ENCODE measurements around the gene CCDC85B.
A peak's percentile ranks its signal among the peaks of the same experiment; 100 is the strongest.

Gene CCDC85B

DNA sequence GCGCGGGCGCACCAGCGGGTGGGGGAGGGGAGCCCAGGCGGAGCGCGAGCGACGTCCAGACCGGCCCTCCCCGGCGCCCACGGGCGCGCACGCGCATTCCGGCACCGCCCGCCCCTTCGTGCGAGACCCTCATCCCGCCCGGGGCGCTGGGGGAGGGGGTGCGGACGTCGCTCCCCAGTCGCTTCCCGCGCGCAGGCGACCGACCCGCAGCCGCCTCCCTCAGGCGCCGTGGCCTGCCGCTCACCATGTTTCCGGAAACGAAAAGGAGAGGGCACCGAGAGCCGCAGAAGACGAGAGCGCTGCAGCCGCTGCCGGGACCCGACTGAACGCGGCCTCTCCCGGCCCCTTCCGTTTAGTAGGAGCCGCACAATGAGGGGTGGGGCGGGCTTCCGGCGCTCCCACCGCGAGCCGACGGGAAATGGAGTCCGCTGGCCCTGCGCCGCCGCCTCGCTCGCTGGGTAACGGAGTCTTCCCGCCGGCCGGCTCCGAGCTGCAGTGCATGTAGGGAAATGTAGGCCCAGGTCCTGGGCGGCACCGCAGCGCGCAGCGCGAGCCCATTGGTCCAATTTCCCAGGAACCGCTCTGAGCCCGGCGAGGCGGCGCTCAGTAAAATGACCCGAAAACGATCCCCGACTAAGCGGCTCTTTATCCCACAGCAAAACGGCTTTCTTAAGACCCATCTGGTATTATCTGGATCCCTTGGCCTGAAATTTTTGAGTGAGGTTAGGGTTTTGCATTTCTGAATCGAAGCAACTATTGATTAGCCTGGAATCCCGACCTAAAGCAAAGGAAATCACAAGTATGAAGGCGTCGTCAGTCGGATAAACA is 32.4 kb upstream of the CCDC85B start, which contains the start of gene CFL1:
Gene CFL1 (minus strand): TSS at position 328 of the 828 bp plus-strand sequence. CDS start 81 bp downstream, at position 247.
- peak; percentile 99 for DNase-seq

DNA sequence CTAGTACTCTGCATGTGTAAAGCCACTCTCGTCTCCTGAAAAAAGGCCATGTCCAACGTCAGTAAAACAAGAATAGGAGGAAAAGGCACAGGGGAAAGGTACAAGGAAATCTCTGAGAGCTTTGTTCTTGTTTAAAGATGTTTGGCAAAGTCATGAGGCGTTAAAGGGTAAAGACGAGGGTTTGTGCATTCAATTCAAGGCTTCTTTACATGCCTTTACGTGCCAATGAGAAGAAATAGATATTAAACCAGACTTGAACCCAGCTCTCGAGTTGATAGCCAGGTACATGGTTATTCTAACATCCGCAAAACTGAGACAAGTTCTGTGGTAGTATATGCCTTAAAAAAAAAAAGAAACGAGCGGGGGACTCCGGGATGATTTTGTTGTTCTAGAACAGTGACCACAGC is 31.8 kb upstream of the CCDC85B start:
- DNase-seq, result no peak

GRCh38 chr11:65859095-65859811 is 31.2 kb upstream of the CCDC85B start:
- peak; percentile 99 for DNase-seq

DNA sequence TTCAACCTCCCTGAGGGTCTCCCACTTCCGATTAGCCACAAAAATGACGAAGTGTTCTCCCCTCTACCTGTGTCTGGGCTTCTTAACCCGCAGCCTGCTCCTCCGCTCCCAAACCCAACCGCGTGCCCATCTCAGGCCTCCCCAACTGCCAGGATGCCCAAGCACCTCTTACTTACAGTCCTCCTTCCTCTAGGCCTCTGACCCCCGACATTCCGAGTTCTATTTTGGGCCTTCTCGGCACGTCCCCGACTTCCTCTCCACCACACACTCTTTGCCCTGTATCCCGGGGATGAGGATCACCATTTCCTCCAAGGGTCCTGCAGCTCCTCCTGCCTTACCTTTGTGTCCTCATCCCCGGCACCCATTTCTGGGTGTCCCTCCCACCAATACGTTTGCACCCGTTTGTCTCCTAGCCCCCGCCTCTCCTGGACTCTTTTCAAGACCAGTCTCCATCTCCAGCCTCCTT is 30.6 kb upstream of the CCDC85B start:
- DNase-seq, result no peak

GRCh38 chr11:65860278-65861164 is 30.0 kb upstream of the CCDC85B start, which contains the start of gene MUS81:
TSS of gene MUS81 (plus strand) at chr11:65860433. CDS start at chr11:65860754, 321 bp downstream.
- peak; percentile 98 for DNase-seq

- DNase-seq, result no peak
Observed at GRCh38 chr11:65861165-65861505, 29.3 kb upstream of the CCDC85B start.

DNA sequence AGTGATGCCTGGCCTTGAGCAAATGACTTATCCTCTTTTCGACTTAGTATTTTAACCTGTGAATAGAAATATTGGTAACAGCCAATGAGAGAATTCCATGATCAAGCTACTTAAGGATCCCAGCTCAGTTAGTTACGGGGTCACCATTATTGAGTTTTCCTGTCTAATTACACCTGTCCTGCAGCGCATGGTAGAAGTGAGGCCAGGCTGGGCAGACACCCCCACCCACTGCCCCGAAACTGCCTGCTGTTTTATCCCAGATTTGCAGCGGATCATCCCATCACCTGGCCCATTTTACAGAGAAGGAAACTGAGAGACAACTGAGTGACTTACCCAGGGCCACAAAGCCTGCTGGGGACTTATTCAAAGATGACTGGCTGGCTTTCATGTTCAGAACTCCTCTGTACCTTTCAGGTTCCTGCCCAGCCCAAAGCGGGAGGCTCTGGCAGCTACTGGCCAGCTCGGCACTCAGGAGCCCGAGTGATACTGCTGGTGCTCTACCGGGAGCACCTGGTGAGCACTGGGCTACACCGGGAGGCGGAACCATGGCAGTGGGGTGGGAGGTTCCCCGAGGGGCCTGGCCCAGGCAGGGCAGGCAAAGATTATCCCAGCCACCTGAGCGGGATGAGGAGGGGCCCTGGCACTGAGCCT is 28.8 kb upstream of the CCDC85B start:
- DNase-seq, result no peak

DNA sequence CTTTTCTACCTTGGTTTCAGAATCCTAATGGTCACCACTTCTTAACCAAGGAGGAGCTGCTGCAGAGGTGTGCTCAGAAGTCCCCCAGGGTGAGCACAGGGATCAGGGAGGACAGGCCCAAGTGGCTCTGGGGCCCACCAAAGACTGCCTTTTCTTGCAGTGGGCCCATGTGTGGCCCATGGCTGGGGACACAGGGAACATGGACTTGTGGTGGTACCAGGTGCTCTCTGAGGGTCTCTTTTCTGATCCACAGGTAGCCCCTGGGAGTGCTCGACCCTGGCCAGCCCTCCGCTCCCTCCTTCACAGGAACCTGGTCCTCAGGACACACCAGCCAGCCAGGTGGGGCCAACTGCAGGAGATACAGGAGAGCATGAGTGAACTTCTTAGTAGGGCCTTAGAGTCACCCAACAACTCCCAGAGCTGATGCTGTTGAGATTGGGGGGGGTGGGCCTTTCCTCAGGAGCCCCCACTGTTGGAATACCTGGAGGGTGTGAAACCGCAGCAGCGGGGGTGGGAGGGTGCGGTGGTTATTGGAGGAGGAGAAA is 28.2 kb upstream of the CCDC85B start:
- DNase-seq, result no peak

DNA sequence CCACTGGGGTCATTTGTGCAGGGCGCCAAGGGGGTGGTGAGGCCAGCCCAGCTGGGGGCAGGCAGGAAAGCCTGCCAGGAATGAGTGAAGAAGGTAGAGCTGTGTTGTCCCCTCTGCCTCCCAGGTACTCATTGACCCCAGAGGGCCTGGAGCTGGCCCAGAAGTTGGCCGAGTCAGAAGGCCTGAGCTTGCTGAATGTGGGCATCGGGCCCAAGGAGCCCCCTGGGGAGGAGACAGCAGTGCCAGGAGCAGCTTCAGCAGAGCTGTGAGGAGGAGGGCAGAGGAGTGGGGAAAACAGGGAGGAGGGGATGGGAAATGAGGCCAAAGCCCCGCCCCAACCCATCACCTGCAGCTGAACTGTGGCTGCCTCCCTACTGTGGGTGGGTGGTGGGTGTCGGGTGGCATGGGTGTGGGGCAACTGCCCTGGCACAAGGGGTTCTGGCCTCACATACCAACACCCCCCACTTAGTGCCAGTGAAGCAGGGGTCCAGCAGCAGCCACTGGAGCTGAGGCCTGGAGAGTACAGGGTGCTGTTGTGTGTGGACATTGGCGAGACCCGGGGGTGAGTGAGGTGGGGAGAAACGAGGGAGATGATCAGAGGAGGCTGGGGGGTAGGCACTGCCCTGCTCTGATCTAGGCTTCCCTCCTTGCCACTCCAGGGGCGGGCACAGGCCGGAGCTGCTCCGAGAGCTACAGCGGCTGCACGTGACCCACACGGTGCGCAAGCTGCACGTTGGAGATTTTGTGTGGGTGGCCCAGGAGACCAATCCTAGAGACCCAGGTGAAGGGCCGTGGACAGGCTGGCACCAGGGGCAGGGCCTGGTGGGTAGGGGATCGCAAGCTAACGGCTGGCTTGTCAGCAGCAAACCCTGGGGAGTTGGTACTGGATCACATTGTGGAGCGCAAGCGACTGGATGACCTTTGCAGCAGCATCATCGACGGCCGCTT is 27.3 kb upstream of the CCDC85B start:
- DNase-seq, result no peak

DNA sequence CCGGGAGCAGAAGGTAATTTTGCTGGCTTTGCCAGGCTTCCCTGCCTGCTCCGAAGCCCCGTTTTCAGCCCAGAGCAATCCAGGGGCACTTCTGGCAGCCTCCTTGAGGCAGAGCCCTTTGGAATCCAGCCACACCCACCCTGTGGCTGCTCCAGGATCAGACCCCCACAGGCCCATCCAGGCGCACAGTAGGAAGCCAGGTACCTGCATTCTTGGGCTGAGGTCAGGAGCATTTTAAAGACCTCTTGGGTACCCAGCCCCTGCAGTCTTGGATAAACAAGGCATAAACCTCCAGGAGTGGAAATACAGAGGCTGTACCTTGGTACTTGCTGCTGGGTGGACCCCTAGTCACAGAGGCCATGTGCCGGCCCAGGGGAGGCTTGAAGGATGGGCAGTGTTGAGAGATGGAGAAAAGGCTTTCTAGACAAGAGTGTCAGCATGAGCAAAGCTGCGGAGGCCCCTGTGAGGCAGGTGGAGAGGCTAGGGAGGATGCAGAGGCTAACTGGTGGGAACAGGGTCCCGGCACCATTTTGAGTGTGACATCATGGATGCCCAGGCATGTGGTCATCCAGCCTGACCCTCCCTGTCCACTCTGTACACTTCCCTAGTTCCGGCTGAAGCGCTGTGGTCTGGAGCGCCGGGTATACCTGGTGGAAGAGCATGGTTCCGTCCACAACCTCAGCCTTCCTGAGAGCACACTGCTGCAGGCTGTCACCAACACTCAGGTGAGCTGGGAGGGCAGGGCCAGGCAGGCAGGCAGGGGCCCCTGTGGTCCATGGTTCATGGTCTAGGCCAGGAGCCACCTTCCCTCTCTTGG is 26.4 kb upstream of the CCDC85B start:
- no peak for DNase-seq

GRCh38 chr11:65864706-65865471 is 25.6 kb upstream of the CCDC85B start:
- no peak for DNase-seq

DNA sequence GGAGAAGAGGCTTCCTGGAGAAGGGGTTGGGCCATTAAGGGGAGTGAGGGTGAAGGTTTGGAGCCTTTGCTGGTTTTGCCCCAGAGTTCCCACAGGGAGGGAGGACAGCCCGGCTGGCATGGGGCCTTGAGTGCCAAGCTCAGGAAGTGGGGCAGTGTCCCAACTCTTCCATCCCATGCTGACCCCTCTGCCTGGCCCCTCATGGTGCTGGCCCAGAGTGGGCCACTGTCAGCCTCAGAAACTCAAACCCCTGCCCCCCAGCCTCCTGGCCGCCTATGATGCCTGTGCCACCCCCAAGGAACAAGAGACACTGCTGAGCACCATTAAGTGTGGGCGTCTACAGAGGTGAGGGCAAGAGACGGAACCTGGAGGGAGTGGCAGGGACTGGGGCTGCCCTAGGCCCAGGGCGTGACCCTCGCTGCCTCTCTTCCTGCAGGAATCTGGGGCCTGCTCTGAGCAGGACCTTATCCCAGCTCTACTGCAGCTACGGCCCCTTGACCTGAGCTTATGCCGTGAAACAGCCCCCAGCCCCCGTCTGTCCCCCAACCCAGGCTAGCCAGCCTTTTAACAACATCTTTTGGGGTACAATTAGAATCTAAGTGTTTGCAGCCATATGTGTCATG is 24.8 kb upstream of the CCDC85B start:
- DNase-seq, result no peak

DNA sequence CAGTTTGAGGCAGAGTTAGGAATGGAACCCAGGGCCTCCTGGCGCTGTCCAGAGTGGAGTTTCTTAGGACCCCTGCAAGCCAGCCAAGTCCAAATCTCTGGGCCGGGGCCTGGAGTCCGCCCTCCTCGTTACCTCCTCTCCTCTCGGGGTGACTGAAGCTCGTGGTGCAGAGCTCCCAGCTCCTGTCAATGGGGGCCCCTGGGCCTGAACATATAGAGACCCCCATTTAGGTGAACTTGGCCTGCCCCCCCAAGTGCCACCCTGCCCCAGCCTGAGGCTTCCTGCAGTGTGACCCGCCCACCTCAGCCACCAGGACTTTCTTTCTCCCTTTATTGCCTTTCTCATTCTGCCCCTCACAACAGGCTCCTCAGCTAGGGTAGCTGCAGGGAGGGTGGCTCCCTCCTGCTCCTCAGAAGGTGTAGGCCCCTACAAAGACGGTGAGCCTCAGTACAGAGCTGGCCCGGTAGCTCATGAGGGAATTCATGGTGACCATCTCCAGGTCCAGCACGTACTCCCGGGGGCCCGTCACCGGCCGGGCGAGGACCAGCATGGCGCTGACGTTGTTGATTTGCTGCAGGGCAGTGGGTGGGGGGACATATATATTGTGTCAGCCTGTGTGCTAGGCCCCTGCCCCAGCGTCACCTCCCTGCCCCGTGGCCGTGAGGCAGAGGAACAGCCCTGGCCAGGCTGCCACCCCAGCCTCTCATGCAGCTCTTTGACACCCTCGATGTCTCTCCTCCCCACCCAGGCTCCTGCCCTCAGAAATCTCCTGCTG is 23.8 kb upstream of the CCDC85B start:
- DNase-seq, result no peak

DNA sequence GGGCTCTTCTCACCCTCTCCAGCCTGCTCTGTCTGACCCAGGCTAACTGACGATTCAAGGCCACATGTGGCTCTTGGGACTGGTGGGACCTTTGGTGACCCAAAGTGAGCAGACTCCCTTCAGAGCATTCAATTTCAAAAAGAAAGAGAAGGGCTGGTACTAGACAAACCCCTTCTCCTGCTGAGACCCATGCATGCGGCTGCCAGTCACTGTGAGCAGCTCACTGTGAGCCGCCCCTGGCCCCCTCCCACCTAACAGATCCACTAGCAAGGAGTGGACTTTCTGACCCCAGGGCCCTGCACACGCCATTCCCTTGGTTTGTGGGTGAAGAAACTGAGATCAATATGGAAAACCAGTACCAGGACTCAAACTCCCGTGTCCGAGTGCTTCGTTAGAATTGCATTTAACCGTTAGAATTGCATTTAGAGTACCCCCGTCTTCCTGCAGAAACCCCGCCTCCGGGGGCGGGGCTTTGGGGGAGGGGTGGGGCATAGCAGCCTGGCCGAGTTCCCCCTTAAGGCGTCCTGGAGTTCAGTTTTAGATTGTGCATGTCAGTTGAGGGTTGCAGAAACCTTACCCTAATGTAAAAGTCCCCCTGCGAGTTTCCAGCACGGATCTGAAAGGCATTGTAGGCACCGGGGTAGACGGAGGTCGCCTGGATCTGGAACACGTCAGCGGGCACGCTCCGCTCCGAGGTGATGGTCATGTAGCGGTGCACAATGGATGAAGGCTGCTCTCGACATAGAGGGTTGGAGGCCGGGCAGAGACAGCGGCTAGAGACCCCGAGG is 23.0 kb upstream of the CCDC85B start:
- no peak for DNase-seq

DNA sequence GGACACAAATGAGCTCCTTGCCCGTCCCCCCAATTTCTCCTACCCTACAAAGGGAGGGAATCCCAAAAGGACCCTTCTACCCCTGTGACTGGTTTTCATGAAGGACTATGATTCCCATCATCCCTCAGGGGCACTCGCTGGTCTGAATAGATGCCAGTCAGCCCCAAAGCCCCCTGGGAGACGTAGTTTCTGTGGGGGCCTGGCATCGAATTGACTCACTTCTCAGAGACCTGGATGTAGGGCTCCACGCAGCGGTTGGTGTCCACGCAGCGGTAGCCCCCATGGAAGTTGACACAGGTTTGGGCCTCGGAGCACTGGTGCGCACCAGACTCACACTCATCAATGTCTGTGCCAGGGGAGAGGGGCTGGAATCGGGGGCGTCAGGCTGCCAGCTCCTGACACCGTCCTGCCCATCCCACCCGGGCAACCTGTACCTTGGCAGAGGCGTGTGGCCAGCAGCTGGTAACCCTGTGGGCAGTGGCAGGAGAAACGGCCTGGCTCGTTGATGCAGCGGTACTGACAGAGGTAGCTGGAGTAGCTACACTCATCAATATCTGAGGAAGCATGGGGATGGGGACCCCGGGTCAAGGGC is 22.3 kb upstream of the CCDC85B start:
- no peak for DNase-seq

GRCh38 chr11:65868907-65869306 is 21.6 kb upstream of the CCDC85B start:
- no peak for DNase-seq
